GM18873 (cell line): Measurements from ENCODE around the gene FAM240A.

Experiments
- ATAC-seq: cut with Tn5 transposase; IDR thresholded peaks from one replicate; pipeline ENCODE4 v1.9.1; 2021; ENCODE audit warnings: mild to moderate bottlenecking, moderate library complexity, moderate number of reproducible peaks; ENCODE audit not compliant: unreplicated experiment, low FRiP score

Gene FAM240A

GRCh38 chr3:46619845-46620778 is 7.8 kb downstream of the FAM240A start:
- ATAC-seq, result no peak

- no peak for ATAC-seq
Observed at GRCh38 chr3:46624533-46624932, 12.2 kb downstream of the FAM240A start.

- ATAC-seq, result no peak
Observed at GRCh38 chr3:46624975-46625490, 12.7 kb downstream of the FAM240A start.

- no peak for ATAC-seq
Observed at GRCh38 chr3:46626039-46626438, 13.7 kb downstream of the FAM240A start.

- no peak for ATAC-seq
Observed at GRCh38 chr3:46627078-46627477, 14.8 kb downstream of the FAM240A start.

GRCh38 chr3:46628901-46629369 is 16.6 kb downstream of the FAM240A start:
- ATAC-seq, result no peak

GRCh38 chr3:46629551-46630517 is 17.5 kb downstream of the FAM240A start:
- ATAC-seq, result no peak

GRCh38 chr3:46632792-46633191 is 20.5 kb downstream of the FAM240A start:
- ATAC-seq, result no peak

- ATAC-seq, result no peak
Observed at GRCh38 chr3:46634856-46635255, 22.5 kb downstream of the FAM240A start.

GRCh38 chr3:46639221-46639620 is 26.9 kb downstream of the FAM240A start:
- no peak for ATAC-seq

GRCh38 chr3:46640927-46641326 is 28.6 kb downstream of the FAM240A start:
- ATAC-seq, result no peak

GRCh38 chr3:46642971-46643370 is 30.6 kb downstream of the FAM240A start:
- no peak for ATAC-seq

- no peak for ATAC-seq
Observed at GRCh38 chr3:46643701-46644100, 31.4 kb downstream of the FAM240A start.

- ATAC-seq, result no peak
Observed at GRCh38 chr3:46646700-46647099, 34.4 kb downstream of the FAM240A start.

GRCh38 chr3:46648096-46648495 is 35.8 kb downstream of the FAM240A start:
- no peak for ATAC-seq

- no peak for ATAC-seq
Observed at GRCh38 chr3:46649436-46649835, 37.1 kb downstream of the FAM240A start.

- no peak for ATAC-seq
Observed at GRCh38 chr3:46651084-46651483, 38.8 kb downstream of the FAM240A start.

- ATAC-seq, result no peak
Observed at GRCh38 chr3:46655271-46655670, 42.9 kb downstream of the FAM240A start.

- ATAC-seq, result no peak
Observed at GRCh38 chr3:46656778-46657556, 44.6 kb downstream of the FAM240A start.

- no peak for ATAC-seq
Observed at GRCh38 chr3:46659285-46659684, 47.0 kb downstream of the FAM240A start.
